ENCODE data around the gene TACR1. TPM values are rescaled to one million over a fixed set of nuclear protein-coding genes. Genes with fewer than 3 reads are reported as not detected.

Gene TACR1
- total RNA-seq, 1 donor from 2014 or later: not detected

- ATAC-seq (ENCODE audit: low read depth) (no peak), DNase-seq (no peak)
- Mint-ChIP-seq H3K36me3 (ENCODE audit: low read depth) (no peaks in the 10 kb centered on the region), H3K4me3 (no peak overlapping the region), H3K9me3 (no peaks in the 10 kb centered on the region), H3K4me1 (no peaks in the 10 kb centered on the region), H3K27me3 (no peaks in the 10 kb centered on the region), H3K27ac (no peak overlapping the region)
- intact Hi-C loops (cut with micrococcal nuclease): no loop called here
- TF ChIP-seq, protein P1, sequence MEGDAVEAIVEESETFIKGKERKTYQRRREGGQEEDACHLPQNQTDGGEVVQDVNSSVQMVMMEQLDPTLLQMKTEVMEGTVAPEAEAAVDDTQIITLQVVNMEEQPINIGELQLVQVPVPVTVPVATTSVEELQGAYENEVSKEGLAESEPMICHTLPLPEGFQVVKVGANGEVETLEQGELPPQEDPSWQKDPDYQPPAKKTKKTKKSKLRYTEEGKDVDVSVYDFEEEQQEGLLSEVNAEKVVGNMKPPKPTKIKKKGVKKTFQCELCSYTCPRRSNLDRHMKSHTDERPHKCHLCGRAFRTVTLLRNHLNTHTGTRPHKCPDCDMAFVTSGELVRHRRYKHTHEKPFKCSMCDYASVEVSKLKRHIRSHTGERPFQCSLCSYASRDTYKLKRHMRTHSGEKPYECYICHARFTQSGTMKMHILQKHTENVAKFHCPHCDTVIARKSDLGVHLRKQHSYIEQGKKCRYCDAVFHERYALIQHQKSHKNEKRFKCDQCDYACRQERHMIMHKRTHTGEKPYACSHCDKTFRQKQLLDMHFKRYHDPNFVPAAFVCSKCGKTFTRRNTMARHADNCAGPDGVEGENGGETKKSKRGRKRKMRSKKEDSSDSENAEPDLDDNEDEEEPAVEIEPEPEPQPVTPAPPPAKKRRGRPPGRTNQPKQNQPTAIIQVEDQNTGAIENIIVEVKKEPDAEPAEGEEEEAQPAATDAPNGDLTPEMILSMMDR (IDR thresholded peaks at IDR 0.05): no peak
- ChIA-PET POLR2A (no interaction called here), CTCF (no interaction called here)
Measured at GRCh38 chr2:75089471-75089870, 109.8 kb downstream of the TACR1 start.

DNA sequence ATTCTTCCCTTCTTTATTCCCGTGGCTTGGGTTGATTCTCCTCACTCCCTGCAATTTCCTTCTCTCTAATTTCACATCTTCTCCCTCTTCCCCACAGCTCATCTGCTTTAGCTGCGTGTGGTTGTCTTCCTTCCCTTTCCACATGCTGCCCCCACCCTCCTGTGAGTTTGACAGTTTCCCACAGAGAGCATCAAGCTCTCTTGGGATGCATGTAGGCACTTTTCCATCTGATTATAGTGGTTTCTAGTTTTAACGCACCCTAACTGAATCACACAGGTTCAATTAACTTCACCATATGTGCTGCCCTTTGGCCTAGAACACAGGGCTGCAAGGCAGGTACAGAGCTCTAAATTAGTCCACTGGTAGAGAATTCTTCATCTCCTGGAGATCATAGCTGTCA, 110.5 kb downstream of the TACR1 start:
- Mint-ChIP-seq H3K27ac (no peak overlapping the region), H3K9me3 (no peaks in the 10 kb centered on the region)
- CTCF ChIA-PET: no interaction called here

GRCh38 chr2:75087736-75088135, 111.6 kb downstream of the TACR1 start:
- Mint-ChIP-seq H3K9me3 (no peaks in the 10 kb centered on the region), H3K4me3 (no peak overlapping the region), H3K36me3 (ENCODE audit: low read depth) (no peaks in the 10 kb centered on the region), H3K27me3 (no peaks in the 10 kb centered on the region), H3K27ac (no peak overlapping the region), H3K4me1 (no peaks in the 10 kb centered on the region)
- intact Hi-C loops (cut with micrococcal nuclease): no loop called here
- CTCF ChIA-PET: interaction anchor here (1.0 kb wide), 1 partner anchor 25 kb away, joined by 3 read pairs; no protein-coding TSS in a partner anchor
- POLR2A ChIA-PET: no interaction called here
- TF ChIP-seq, protein P1 (IDR thresholded peaks at IDR 0.05): no peak
- DNase-seq (no peak), ATAC-seq (ENCODE audit: low read depth) (no peak)

More for the DNA sequence above, 110.5 kb downstream of the TACR1 start:
- no peaks in the 10 kb centered on the region for H3K27me3 Mint-ChIP-seq
- H3K4me3 Mint-ChIP-seq: no peak overlapping the region
- DNase-seq (no peak), ATAC-seq (ENCODE audit: low read depth) (no peak)
- intact Hi-C loops (cut with micrococcal nuclease): no loop called here
- no peaks in the 10 kb centered on the region for H3K36me3 Mint-ChIP-seq (ENCODE audit: low read depth)
- POLR2A ChIA-PET: no interaction called here
- TF ChIP-seq, protein P1 (IDR thresholded peaks at IDR 0.05): no peak
- H3K4me1 Mint-ChIP-seq: no peaks in the 10 kb centered on the region

DNA sequence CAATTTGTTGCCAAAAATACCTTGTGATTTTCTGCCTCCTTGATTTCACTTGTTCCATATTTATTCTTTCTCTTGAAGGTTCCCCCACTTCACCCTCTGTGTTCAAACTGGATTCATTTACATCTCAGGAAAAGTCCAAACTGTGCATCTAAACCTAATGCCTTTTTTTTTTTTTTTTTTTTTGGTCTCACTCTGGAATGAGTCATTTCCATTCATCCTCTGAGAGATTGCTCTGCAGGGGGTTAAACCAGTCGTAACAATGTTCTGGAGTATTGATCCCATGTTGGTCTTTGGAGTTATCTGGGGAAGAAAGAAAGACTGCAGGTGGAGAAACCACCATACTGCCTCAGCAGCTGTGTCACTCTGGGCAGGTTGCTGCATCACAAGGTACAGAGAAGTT, 119.7 kb downstream of the TACR1 start:
- DNase-seq (no peak), ATAC-seq (ENCODE audit: low read depth) (no peak)
- intact Hi-C loops (cut with micrococcal nuclease): no loop called here
- TF ChIP-seq, protein P1 (IDR thresholded peaks at IDR 0.05): no peak
- CTCF ChIA-PET: no interaction called here
- POLR2A ChIA-PET: no interaction called here
- H3K27me3 Mint-ChIP-seq: no peaks in the 10 kb centered on the region
- no peaks in the 10 kb centered on the region for H3K4me1 Mint-ChIP-seq
- H3K9me3 Mint-ChIP-seq: peaks cover 4% of the 10 kb centered on the region
- peaks cover 4% of the 10 kb centered on the region for H3K36me3 Mint-ChIP-seq (ENCODE audit: low read depth)
- H3K27ac Mint-ChIP-seq: no peak overlapping the region
- H3K4me3 Mint-ChIP-seq: no peak overlapping the region

DNA sequence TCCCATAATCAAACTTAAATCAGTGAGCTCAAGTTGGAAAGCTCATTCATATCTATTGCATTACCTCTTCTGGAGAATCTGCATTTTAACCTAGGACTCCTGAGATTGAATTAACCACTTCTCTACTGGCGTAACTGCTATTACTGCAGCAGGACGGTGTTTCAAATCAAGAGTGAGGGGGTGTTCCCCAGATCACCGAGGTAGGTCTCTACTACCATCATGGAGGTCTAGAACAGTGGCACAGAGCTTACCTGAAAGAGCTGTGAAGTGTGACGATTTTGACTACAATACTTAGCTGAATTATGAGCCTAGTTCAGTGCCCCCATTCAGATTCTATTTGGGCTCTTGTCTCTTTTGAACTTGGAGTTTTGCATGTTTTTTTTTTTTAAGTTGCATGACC, 121.4 kb downstream of the TACR1 start:
- no peaks in the 10 kb centered on the region for H3K4me1 Mint-ChIP-seq
- H3K4me3 Mint-ChIP-seq: no peak overlapping the region
- TF ChIP-seq, protein P1 (IDR thresholded peaks at IDR 0.05): no peak
- POLR2A ChIA-PET: interaction anchor here (0.6 kb wide), 1 partner anchor 531 kb away, joined by 3 read pairs; no protein-coding TSS in a partner anchor
- intact Hi-C loops (cut with micrococcal nuclease): no loop called here
- H3K36me3 Mint-ChIP-seq (ENCODE audit: low read depth): peaks cover 4% of the 10 kb centered on the region
- no peak overlapping the region for H3K27ac Mint-ChIP-seq
- ATAC-seq (ENCODE audit: low read depth) (no peak), DNase-seq (no peak)
- no peaks in the 10 kb centered on the region for H3K27me3 Mint-ChIP-seq
- CTCF ChIA-PET: no interaction called here
- peaks cover 4% of the 10 kb centered on the region for H3K9me3 Mint-ChIP-seq

All from activated B cell treated with CpG ODN at 0.5 μM for 24 hours (primary cell).